NCI-H2227 (cell line): ENCODE measurements around the gene JAKMIP1.

ENCODE experiments used
- DNase-seq: peaks from one replicate; lab custom pipeline; 2025; ENCODE audit not compliant: unreplicated experiment; lab: John Stamatoyannopoulos, UW

JAKMIP1 gene

GRCh38 chr4:6183740-6184139 lies 16.6 kb downstream of the JAKMIP1 start:
- DNase-seq, result no peak

GRCh38 chr4:6182376-6183280 lies 17.7 kb downstream of the JAKMIP1 start:
- DNase-seq, result no peak

DNA sequence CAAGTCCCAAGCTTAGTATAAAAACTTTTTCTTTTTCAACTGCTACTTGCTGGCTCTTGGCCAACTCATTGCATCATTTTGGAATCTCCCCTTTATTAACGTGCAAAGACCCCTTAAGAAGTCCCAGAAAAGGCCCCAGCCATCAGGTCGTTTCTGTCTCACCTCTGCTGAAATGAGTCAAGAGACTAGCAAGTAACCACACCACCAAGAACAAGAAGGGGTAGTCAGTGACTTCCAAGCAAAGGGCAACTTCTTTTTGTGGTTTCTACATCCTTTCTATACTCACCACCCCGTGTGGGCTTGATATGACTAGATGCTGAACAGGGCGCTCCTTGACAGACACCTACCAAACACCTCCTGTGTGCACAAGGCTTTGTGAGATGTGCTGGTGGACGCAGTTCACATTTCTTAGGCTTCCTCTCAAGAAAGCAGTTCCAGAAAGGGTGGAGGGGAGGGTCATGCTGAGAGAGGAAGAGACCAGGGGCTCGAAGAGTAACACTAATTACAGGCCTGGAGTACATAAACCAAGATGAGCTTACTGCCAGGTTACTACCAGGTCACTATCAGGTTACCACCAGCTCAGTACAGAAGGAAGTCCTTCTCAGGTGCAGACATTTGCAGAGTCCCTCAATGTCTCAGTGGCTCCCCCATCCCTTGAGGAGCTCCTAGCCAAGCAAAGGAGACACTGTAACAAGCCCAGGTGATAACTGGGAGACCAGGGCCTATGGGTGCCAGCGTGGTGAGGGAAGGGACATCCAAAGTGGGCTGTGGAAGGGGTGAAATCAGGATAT lies 19.3 kb downstream of the JAKMIP1 start:
- no peak for DNase-seq

DNA sequence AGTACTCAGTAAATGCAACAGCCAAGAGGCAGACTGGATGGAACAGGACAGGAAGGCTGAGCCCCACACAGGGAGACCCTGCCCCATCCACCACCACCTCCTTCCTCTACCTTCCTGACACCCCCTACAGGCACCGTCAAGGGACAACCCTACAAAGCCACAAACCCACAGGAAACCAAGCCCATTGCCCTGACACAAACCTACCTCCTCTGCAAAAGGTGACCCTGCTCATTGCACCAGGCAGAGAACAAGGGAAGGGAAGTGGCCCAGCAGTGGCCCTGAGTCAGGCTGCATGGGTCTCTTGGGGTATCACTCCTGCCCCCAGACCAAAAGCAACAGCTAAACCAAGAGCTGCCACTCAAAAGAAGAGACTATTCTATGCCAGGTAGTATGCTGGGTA lies 21.0 kb downstream of the JAKMIP1 start:
- DNase-seq, result no peak

GRCh38 chr4:6178757-6179156 lies 21.6 kb downstream of the JAKMIP1 start:
- DNase-seq, result no peak

DNA sequence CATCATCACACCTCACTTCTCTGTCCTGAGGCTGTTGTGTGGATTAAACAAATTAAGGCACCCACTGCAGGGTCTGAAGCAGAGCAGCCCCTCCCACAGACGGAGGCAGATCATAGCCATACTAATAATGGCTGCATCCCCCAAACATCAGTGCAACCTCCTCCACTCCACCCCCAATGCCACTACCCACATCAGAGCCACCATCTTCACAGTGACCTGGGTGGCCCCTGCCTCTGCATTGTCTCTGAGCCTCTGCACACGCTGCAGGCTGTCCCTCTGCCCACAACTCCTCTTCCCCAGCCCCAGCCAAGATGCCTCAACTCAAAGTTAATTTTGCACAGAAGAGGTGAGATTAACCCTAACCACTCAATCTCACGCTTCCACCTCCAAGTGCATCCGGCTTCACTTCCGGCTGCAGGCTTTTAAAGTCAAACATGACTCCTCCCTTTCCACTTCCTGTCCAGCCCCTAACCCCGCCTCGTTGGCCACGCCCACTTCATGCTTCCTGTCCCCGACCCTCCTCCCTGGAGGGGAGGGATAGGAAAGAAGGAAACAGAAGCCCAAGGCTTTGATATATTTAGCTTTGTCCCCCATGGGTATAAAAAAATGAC lies 22.7 kb downstream of the JAKMIP1 start:
- no peak for DNase-seq

DNA sequence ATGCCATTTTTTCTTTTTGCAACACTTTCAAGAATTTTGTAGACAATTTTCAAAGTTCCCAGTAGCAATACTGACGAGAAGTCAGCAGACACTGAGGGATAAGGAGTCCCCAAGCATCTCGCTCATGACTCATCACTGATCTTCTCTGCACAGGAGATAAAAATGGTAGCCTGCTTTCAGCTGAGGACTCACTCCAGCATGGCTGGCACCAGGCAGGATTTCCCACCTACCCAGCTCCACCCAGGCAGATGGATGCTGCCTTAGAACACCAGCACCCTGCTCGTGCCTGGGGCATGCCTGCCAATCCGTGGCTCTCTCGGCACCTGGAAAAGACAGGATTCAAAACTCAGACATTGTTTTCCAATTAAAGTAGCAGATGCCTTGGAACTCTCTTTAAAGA lies 24.9 kb downstream of the JAKMIP1 start:
- DNase-seq, result no peak

DNA sequence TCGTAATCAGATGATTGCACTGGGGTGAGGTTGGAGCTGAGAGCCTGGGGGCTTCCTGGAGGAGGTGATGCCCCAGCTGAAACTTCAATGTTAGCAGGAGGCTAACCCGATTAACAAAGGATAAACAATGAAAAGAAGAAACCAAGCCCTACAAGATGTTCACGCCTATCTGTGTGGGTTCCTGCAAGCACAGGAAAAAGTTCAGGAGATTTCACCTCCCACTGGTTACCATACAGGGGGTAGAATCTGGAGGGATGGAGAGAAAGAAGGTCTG lies 27.5 kb downstream of the JAKMIP1 start:
- no peak for DNase-seq

DNA sequence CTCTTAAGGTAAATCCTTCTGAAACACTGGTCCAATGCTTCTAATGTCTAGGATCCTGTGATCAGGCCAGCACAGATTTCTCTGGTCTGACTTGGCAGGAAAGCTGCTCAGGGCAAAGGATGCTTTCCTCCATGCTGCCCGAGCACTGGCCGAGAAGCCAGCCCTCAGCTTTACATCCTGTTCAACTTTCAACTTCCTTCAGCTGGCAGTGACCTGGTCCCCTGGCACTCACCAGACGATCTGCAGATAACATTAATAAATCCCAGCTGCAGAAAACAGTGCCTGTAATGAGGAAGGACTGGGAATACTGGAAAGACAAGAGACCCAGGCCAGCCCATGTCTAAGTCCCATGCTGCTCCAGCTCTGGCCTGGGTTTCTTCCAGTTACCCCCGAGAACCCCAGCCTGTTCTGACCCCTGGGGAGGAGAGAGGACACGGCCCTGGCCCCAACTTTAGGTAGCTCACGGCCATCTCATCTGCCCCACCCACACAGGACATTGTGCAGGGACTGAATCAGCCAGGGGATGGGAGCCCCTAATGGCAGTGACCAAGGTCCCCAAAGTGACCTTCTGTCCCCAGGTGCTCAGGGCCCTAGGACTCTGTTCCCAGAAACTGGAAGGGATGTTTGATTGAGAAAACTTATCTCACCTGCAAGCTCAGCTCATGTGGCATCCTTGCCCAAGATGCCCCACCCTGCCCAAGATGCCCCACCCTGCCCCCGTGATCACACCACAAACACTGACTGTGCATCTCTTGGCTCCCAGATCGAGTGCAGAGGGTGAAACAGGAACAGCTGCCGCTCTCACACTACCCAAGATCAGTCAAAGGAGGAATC lies 28.0 kb downstream of the JAKMIP1 start:
- DNase-seq, result no peak

DNA sequence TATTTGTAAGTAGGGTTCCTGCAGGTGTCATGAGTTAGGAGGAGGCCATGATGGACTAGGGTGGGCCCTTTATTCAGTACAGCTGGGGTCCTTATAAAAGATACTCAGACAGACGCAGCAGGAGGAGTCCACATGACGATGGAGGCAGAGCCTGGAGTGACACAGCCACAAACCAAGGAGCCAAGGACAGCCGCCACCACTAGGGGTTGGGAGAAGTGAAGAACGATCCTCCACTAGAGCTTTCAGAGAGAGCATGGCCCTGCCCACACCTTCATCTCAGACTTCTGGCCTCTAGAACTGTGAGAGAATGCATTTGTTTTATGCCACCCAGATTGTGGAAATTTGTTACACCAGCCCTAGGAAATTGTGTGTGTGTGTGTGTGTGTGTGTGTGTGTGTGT lies 31.1 kb downstream of the JAKMIP1 start:
- DNase-seq, result no peak

DNA sequence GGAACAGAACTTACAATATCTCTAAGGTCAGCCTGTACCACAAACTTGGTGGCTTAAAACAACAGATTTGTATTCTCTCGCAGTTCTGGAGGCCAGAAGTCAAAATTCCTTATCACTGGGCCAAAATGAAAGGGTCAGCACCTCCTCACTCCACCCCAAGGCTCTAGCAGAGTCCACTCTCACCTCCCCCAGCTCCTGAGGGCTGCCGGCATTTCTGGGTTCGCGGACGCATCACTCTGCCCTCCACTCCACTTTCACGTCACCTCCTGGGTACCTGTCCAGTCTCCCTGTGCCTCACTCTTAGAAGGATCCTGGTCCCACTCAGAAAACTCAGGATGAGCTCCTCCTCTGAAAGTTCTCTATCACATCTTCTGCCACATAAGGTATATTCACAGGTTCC lies 34.6 kb downstream of the JAKMIP1 start:
- no peak for DNase-seq

- DNase-seq, result no peak
Observed at GRCh38 chr4:6162885-6163284, 37.5 kb downstream of the JAKMIP1 start.

GRCh38 chr4:6161921-6162464 lies 38.4 kb downstream of the JAKMIP1 start:
- DNase-seq, result no peak

- no peak for DNase-seq
Observed at GRCh38 chr4:6160536-6160935, 39.8 kb downstream of the JAKMIP1 start.

DNA sequence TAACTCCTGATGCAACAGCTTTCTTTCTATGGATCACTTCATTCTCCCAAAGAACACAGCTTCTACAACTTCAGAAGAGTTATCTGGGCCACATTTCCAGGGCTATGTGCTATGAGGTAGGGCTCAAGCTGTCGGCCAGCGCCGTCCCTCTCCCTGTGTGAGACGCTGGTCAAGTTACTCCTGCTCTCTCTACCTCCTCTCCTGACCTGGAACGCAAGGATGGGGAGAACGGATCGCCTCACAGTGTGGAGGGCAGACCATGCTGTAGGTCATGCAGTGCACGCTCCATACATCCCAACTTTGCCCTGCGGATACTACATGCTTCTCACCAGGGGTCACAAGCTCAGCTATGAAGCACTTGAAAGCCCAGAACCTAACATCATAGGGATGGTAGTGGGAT lies 42.4 kb downstream of the JAKMIP1 start:
- DNase-seq, result no peak

- DNase-seq, result no peak
Observed at GRCh38 chr4:6155996-6156750, 44.2 kb downstream of the JAKMIP1 start.

GRCh38 chr4:6154875-6155274 lies 45.5 kb downstream of the JAKMIP1 start:
- DNase-seq, result no peak

- no peak for DNase-seq
Observed at GRCh38 chr4:6153874-6154273, 46.5 kb downstream of the JAKMIP1 start.

DNA sequence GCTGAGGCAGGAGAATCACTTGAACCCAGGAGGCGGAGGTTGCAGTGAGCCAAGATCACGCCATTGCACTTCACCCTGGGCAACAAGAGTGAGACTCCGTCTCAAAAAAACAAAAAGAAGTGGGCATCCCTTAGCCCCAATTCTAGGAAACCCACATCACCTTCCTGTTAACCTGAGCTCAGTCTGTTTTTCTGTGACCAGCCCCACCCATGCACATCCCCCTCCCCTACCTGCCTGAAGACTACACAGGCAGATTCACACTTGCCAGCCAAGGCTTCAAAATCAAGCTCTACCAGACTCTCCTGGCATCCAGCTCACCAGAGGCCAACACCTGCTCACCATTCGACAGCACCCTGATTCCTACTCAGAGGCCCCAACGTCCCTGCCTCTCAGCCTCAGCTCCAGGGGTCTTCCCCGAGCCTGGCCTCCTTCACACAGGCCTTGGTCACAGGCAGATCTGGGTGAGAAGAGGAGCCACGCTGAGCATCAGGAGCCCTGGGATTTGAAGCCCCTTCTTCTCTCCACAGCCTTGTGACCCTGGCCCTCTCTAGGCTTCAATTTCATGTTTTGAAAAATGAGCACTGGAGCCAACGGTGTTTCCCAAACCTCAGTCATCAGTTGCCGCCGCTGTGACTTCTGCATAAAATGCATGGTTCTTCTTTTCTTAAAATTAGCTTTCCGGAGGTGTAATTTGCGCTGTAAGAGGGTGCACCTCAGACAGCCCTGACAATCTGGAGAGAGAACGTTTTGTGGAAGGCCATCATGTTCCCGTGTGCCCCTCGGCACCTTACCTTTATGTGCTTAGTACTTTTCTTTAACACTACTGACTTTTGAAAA lies 47.3 kb downstream of the JAKMIP1 start:
- DNase-seq, result no peak
